ENCODE results near the gene TPD52L1.

Gene TPD52L1

GRCh38 chr6:125166711-125167110, 13.1 kb downstream of the TPD52L1 start:
- ChIA-PET CTCF (interaction anchor here (1.0 to 3.0 kb wide), 5 partner anchors 9 to 31 kb away, joined by 3 to 10 read pairs (median 10); partner anchors contain the start of gene TPD52L1), POLR2A (no interaction called here)
- DNase-seq (ENCODE audit: extremely low spot score) = no peak
- TF ChIP-seq CTCF (IDR thresholded peaks at IDR 0.05; ENCODE audit: control extremely low read depth, extremely low read depth, low read depth, missing control alignments) = no peak

GRCh38 chr6:125167579-125167978, 14.0 kb downstream of the TPD52L1 start:
- POLR2A ChIA-PET = no interaction called here
- CTCF ChIA-PET = interaction anchor here (1.7 kb wide), 1 partner anchor 8 kb away, joined by 10 read pairs; no protein-coding TSS in a partner anchor
- TF ChIP-seq CTCF (IDR thresholded peaks at IDR 0.05; ENCODE audit: control extremely low read depth, extremely low read depth, low read depth, missing control alignments) = no peak
- no peak for DNase-seq (ENCODE audit: extremely low spot score)

- CTCF ChIA-PET = interaction anchor here (1.0 to 1.2 kb wide), 2 partner anchors 15 to 23 kb away, joined by 3 read pairs; partner anchors contain the start of gene TPD52L1
- POLR2A ChIA-PET = no interaction called here
- DNase-seq (ENCODE audit: extremely low spot score) = no peak
Observed at GRCh38 chr6:125169058-125169457, 15.5 kb downstream of the TPD52L1 start.

GRCh38 chr6:125169522-125169921, 15.9 kb downstream of the TPD52L1 start:
- POLR2A ChIA-PET = no interaction called here
- no peak for TF ChIP-seq CTCF (IDR thresholded peaks at IDR 0.05; ENCODE audit: control extremely low read depth, extremely low read depth, low read depth, missing control alignments)
- CTCF ChIA-PET = interaction anchor here (1.2 kb wide), 1 partner anchor 23 kb away, joined by 3 read pairs; no protein-coding TSS in a partner anchor
- no peak for DNase-seq (ENCODE audit: extremely low spot score)

More at GRCh38 chr6:125169058-125169457, 15.5 kb downstream of the TPD52L1 start:
- no peak for TF ChIP-seq CTCF (IDR thresholded peaks at IDR 0.05; ENCODE audit: control extremely low read depth, extremely low read depth, low read depth, missing control alignments)

GRCh38 chr6:125170376-125170775, 16.8 kb downstream of the TPD52L1 start:
- no peak for DNase-seq (ENCODE audit: extremely low spot score)
- ChIA-PET POLR2A (no interaction called here), CTCF (interaction anchor here (1.3 kb wide), 1 partner anchor 23 kb away, joined by 5 read pairs; no protein-coding TSS in a partner anchor)
- TF ChIP-seq CTCF (IDR thresholded peaks at IDR 0.05; ENCODE audit: control extremely low read depth, extremely low read depth, low read depth, missing control alignments) = no peak

GRCh38 chr6:125173341-125174095, 19.9 kb downstream of the TPD52L1 start:
- ChIA-PET CTCF (interaction anchor here (1.6 kb wide), 1 partner anchor 22 kb away, joined by 4 read pairs; no protein-coding TSS in a partner anchor), POLR2A (no interaction called here)
- TF ChIP-seq CTCF (IDR thresholded peaks at IDR 0.05; ENCODE audit: control extremely low read depth, extremely low read depth, low read depth, missing control alignments) = no peak
- no peak for DNase-seq (ENCODE audit: extremely low spot score)

Data from GM10248 (cell line).